ENCODE data around the gene VASH1. TPM values are rescaled to one million over a fixed set of nuclear protein-coding genes. Genes with fewer than 3 reads are reported as not detected.

The VASH1 gene
- total RNA-seq, 1 donor, result 3.9 TPM

DNA sequence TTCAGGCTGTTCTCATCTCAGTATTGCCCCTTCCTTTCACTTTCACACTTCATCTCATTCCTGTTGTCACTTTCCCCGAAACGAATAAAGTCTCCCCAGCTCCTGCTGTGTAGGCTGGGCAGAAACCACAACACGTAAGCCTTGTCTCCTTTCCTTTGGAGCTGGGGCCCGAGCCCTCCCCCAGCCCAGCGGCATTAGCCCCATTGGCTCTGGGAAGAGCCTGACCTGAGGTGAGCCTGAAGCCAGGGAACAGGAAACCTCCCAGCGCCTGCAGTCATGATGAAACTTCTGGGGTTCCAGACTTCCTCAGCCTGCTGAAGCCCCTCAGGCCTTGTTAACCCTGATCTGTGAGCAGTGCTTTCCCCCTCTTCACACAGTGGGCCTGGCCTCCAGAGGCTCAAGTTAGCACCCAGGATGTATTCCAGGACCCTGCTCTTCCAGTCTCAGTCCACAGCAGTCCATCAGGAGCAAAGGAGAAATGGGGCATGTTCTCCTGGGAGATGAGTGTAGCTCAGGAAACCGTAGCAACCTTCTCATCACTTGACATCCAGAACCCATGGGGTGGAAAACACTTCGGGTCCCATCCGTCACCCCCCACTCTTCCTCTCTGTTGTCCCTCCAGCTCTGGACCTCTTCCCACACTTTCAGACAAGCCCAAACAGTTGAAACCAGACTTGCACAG is 21.8 kb downstream of the VASH1 start:
- DNase-seq (ENCODE audit: low read depth), result no peak
- TF ChIP-seq CTCF (IDR thresholded peaks at IDR 0.05; ENCODE audit: insufficient read depth, low read depth, low read length), result no peak
- no peak overlapping the region for H3K4me3 ChIP-seq (ENCODE audit: low read depth, low read length)

- DNase-seq (ENCODE audit: low read depth), result no peak
- no peak for TF ChIP-seq CTCF (IDR thresholded peaks at IDR 0.05; ENCODE audit: insufficient read depth, low read depth, low read length)
- H3K4me3 ChIP-seq (ENCODE audit: low read depth, low read length), result no peak overlapping the region
Measured at GRCh38 chr14:76784266-76784874, 23.1 kb downstream of the VASH1 start.

DNA sequence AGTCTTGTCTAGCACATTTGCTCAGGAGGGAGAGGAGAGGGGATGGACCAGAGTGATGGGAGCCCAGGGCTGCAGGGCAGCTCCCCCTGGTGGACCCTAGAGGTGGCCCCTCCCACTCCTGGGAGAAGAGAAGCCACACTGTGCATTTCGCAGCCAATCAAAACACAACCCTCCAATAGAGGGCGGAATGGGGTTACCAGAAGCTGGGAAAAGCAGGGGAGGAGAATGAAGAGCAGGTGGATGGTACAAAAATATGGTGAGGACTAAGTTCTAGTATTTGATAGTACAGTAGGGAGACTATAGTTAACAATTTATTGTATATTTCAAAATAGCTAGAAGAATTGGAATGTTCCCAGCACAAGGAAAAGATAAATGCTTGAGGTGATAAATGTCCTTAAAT is 23.6 kb downstream of the VASH1 start:
- no peak overlapping the region for H3K4me3 ChIP-seq (ENCODE audit: low read depth, low read length)
- TF ChIP-seq CTCF (IDR thresholded peaks at IDR 0.05; ENCODE audit: insufficient read depth, low read depth, low read length), result peak; percentile 93
- peak; percentile 80 for DNase-seq (ENCODE audit: low read depth)

DNA sequence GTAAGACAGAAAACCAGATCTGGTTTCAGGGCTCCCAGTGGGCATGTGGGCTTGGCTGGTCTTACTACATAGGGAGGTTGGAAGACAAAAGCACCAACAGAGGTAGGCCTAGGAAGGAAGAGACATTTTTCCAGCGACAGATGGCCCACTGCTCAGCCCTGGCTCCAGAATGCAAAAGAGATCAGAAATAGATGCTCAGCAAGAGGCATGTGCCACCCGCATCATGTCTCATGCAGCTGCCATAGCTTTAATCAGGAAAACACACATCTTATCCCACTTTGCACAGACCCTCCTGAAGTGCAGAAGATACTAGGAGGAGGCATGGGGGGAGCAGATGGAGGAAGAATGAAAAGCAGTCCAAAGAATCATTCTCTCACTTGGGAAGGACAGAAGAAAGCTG is 25.3 kb downstream of the VASH1 start:
- TF ChIP-seq CTCF (IDR thresholded peaks at IDR 0.05; ENCODE audit: insufficient read depth, low read depth, low read length), result no peak
- no peak for DNase-seq (ENCODE audit: low read depth)
- H3K4me3 ChIP-seq (ENCODE audit: low read depth, low read length), result no peak overlapping the region

- no peak for TF ChIP-seq CTCF (IDR thresholded peaks at IDR 0.05; ENCODE audit: insufficient read depth, low read depth, low read length)
- H3K4me3 ChIP-seq (ENCODE audit: low read depth, low read length), result no peak overlapping the region
- peak; percentile 13 for DNase-seq (ENCODE audit: low read depth)
Measured at GRCh38 chr14:76792422-76792821, 31.2 kb downstream of the VASH1 start.

DNA sequence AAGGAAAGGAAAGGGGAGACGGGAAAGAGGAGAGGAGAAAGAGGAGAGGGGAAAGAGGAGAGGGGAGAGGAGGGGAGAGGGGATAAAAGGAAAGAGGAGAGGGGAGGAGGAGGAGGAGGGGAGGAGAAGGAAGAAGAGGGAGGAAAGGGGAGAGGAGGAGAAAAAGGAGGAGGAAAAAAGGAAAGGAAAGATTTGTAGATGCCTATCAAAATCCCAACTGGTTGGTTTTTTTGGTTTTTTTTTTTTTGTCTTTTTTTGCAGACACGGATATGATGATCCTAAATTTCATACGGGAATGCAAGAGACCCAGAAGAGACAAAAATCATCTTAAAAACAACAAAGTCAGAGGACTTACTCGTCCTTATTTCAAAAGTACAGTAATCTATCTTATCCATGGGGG is 32.1 kb downstream of the VASH1 start:
- no peak for DNase-seq (ENCODE audit: low read depth)
- no peak for TF ChIP-seq CTCF (IDR thresholded peaks at IDR 0.05; ENCODE audit: insufficient read depth, low read depth, low read length)
- H3K4me3 ChIP-seq (ENCODE audit: low read depth, low read length), result no peak overlapping the region

Measured in fibroblast of villous mesenchyme (primary cell).